Measurements from ENCODE around the gene DPP8.
A peak's percentile ranks its signal among the peaks of the same experiment; 100 is the strongest.
"Not testable (repeated sequence)": the region's sequence is repeated elsewhere in the genome, so short reads cannot be mapped to it uniquely, and the experiment has no call there.

DPP8 gene

DNA sequence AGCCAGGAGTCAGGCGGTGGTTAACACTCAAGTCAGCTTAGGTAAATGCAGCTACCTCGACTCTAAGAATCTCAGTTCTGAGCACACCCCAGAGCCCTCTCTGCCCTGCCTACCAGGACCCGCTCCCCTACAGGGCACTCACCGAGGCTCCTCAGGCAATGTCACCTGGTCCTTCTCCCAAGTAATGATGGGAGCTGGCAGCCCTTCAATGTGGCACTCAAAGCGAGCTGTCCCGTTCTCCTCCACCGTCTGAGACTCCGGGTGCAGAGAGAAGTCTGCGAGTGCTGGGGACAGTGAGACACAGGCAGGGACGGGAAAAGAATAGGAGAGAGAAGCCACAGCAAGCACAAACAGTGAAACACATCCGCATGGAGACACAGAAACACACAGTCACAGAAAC lies 107.5 kb downstream of the DPP8 start:
- peaks cover 21% of the 10 kb centered on the region for H3K27me3 Mint-ChIP-seq
- peaks cover 6% of the 10 kb centered on the region for H3K4me1 Mint-ChIP-seq
- DNase-seq: no peak
- no peak overlapping the region for H3K4me3 Mint-ChIP-seq
- H3K27ac Mint-ChIP-seq: peak overlapping the region; percentile 10
- no peaks in the 10 kb centered on the region for H3K36me3 Mint-ChIP-seq (ENCODE audit: low read depth)
- no peaks in the 10 kb centered on the region for H3K9me3 Mint-ChIP-seq
- no peak for ATAC-seq

DNA sequence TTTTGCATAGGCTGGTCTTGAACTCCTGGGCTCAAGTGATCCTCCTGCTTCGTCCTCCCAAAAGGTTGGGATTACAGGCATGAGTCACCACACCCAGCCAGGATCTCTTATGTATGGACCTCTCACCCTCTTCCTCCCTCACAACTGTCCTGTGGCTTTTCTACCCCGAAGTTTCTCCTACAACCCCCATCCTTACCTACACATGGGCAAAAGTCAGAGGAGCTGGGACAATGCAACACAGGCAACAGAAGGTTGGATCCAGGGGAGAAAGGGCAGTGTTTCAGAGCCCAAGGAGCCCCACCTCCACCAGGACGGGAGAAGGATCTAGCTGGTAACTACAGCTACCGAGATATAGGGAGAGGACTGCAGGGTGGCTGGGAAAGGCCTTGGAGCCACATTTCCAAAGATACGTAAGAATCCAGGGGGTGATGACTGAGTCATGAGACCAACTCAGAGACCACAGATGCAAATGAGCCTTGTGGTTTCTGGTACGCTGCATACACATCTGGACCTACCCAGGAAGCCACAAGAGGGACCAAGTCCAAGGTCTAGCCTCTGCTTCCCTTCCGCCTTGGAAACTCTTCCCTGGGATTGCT lies 108.4 kb downstream of the DPP8 start:
- Mint-ChIP-seq H3K4me1 (peaks cover 6% of the 10 kb centered on the region), H3K36me3 (ENCODE audit: low read depth) (no peaks in the 10 kb centered on the region), H3K9me3 (no peaks in the 10 kb centered on the region), H3K4me3 (no peak overlapping the region), H3K27ac (no peak overlapping the region), H3K27me3 (peaks cover 21% of the 10 kb centered on the region)
- ATAC-seq: peak; percentile 64
- no peak for DNase-seq

DNA sequence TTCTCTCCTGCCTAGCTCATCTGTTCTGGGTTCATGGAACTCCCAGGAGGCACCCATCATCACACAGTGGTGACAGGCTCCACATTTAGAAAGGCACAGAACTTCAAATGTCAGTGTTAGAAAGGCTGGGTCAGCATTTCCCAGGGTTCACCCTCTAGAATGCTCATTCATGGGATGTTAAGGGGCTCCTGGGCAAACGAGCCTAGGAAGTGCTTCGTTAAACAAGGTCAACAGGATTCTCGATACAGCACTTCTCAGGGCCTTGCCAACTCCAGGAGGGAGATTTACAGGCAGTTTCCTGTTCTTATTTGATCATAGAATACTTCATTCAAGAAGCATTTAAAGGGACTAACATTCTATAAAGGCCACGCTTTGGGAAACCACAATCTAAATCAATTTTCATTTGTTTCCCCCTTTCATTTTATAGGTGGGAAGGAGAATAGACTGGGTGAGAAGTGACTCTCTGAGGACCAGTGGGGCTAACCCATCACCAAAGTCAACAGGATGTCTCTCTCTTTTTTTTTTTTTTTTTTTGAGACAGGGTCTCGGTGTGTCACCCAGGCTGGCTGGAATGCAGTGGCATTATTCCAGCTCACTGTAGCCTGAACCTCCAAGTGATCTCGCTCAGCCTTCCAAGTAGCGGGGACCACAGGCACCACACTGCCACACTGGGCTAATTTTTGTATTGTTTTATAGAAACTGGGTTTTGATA lies 109.0 kb downstream of the DPP8 start:
- H3K36me3 Mint-ChIP-seq (ENCODE audit: low read depth): no peaks in the 10 kb centered on the region
- H3K27ac Mint-ChIP-seq: no peak overlapping the region
- peaks cover 6% of the 10 kb centered on the region for H3K4me1 Mint-ChIP-seq
- peaks cover 23% of the 10 kb centered on the region for H3K27me3 Mint-ChIP-seq
- DNase-seq (no peak), ATAC-seq (no peak)
- H3K4me3 Mint-ChIP-seq: no peak overlapping the region
- H3K9me3 Mint-ChIP-seq: no peaks in the 10 kb centered on the region

DNA sequence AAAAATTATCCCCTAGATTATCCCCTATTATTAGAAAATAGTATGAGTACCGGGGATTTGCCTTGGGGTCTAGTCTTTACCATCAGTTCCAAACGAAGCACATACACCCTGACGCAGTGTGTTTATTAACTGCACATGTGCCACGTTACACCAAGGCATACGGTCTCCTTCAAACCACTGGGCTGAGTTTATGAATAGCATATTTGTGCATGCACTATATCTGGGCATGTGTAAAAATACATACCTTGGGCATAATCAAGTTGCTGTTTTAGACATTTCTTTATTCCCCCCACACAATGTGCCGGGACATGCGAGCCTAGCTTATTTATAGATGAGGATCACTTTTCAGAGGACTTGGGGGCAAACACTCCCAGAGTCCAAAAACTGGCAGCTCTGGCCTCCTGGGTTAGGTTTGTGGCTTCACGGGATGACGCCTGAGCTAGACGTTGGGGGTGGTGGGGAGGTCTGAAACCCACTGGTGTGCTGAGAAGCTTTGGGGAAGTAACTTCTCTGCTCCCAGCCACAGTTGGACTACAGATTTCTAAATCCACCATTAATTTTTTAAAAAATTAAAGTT lies 111.0 kb downstream of the DPP8 start:
- H3K4me3 Mint-ChIP-seq: no peak overlapping the region
- ATAC-seq: no peak
- no peak overlapping the region for H3K27ac Mint-ChIP-seq
- H3K9me3 Mint-ChIP-seq: no peaks in the 10 kb centered on the region
- H3K4me1 Mint-ChIP-seq: peaks cover 6% of the 10 kb centered on the region
- H3K36me3 Mint-ChIP-seq (ENCODE audit: low read depth): no peaks in the 10 kb centered on the region
- H3K27me3 Mint-ChIP-seq: peaks cover 27% of the 10 kb centered on the region
- no peak for DNase-seq

DNA sequence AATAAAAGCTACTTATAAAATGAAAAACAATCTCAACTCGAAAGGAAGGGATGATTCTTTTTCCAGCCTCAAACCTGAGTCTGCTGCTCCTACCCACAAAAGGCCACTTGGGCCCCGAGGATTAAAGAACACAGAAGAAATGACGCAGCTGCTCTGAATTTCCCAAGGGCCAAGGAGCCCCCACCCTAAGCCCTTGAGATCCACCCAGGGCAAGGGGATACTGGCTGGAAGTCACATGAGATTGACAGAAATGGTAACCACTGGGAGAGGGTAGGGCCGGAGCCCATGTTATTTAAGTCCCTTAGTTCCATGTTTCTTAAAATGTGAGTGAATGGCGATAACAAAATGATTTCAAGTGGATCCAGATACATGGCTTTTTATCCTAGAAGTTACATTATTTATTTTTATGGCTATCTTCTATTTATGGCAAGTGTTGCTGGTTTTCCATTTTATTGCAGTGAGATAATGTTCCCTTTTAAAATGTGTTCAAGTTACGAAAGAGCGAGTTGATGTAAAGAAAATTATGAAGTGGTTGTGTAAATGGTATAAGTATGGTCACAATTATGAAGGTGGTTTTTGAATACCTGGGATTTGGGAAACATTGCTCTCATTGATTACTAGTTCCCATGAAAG lies 111.6 kb downstream of the DPP8 start:
- no peak overlapping the region for H3K27ac Mint-ChIP-seq

DNA sequence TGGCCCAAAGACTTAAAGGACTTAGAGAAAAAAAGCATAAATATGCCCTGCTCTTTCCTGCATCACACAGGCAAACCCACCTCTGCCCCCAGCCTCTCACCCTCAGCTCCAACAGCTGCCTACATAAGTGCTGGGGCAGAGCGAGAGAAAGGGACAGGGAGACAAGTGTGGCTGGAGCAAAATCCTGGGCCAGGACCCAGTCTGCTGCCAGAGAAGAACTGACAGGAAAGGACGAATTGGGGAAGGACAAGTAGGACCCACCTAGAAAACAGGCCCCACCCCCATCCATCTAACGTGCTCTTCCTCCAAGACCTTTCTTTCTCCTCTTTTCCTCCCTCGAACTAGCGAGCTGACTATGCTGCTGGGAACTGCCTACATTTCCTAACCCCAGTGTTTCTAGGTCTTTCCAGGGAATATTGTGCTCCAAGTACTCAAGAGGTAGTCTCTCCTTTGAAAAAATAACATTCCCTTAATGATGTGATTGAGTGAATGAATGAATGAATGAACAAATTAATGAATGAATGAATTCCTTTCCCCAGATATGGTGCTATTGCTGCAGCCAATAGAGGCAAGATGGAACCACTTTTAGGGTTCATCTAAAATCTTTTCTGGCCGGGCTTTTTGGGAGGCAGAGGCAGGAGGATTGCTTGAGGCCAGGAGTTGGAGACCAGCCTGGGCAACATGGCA lies 113.2 kb downstream of the DPP8 start:
- Mint-ChIP-seq H3K27ac (no peak overlapping the region), H3K4me3 (no peak overlapping the region), H3K9me3 (no peaks in the 10 kb centered on the region), H3K4me1 (peaks cover 4% of the 10 kb centered on the region), H3K36me3 (ENCODE audit: low read depth) (no peaks in the 10 kb centered on the region), H3K27me3 (peaks cover 32% of the 10 kb centered on the region)
- ATAC-seq (no peak), DNase-seq (no peak)

More for the DNA sequence above, 111.6 kb downstream of the DPP8 start:
- H3K4me1 Mint-ChIP-seq: peaks cover 6% of the 10 kb centered on the region
- H3K9me3 Mint-ChIP-seq: no peaks in the 10 kb centered on the region
- DNase-seq: no peak
- no peak overlapping the region for H3K4me3 Mint-ChIP-seq
- H3K36me3 Mint-ChIP-seq (ENCODE audit: low read depth): no peaks in the 10 kb centered on the region
- ATAC-seq: no peak
- peaks cover 30% of the 10 kb centered on the region for H3K27me3 Mint-ChIP-seq

DNA sequence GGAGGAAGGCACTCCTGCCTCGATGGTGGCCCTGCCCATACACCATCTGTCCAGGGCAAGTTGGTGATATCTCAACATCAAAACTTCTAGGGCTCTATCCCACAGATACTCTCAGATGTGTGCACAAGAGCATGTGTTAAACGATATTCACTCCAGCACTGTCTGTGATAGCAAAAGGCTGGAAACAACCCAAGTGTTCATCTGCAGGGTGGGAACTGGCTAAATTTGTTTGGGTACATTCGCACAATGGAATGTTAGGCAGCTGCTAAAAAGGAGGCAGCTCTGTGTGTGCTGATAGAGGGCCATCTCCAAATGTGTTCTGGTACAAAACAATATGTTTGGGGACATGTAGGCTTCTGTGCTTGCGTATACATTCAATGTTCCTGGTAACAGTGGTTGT lies 114.5 kb downstream of the DPP8 start:
- no peaks in the 10 kb centered on the region for H3K9me3 Mint-ChIP-seq
- no peak overlapping the region for H3K4me3 Mint-ChIP-seq
- H3K27me3 Mint-ChIP-seq: peaks cover 39% of the 10 kb centered on the region

DNA sequence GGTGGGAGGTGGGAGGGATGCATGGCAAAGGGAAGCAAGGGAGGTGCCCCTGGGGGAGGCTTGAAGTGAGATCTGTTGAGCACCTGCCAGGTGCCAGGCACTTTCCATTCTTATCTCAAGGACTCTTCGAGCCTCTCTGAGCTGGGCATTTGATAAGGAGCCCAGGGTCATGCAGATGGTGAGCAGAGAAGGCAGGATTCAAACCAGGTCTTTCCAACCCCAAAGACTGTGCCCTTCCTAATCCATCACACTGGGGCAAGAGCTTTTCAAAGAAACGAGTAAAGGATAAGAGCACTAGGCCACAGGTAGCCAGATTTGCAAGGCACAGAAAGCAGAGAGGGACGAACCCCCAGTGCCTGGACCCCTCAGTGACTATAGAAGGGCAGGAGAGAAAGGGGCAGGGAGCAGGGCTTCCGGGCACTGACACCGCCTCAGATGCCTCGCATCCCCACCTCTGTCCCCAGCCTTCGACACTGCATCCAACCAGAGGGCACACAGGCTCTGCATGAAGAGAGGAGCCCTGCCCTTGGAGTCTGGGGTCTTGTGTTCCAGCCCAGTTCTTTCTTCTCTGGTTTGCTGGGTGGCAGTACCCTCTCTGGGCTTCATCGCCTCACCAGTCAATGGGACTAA lies 115.8 kb downstream of the DPP8 start:
- Mint-ChIP-seq H3K4me1 (no peaks in the 10 kb centered on the region), H3K4me3 (no peak overlapping the region), H3K9me3 (no peaks in the 10 kb centered on the region), H3K27me3 (peaks cover 48% of the 10 kb centered on the region), H3K36me3 (ENCODE audit: low read depth) (no peaks in the 10 kb centered on the region), H3K27ac (no peak overlapping the region)
- DNase-seq (no peak), ATAC-seq (no peak)

More for the DNA sequence above, 114.5 kb downstream of the DPP8 start:
- ATAC-seq (no peak), DNase-seq (no peak)
- Mint-ChIP-seq H3K36me3 (ENCODE audit: low read depth) (no peaks in the 10 kb centered on the region), H3K4me1 (no peaks in the 10 kb centered on the region), H3K27ac (no peak overlapping the region)

DNA sequence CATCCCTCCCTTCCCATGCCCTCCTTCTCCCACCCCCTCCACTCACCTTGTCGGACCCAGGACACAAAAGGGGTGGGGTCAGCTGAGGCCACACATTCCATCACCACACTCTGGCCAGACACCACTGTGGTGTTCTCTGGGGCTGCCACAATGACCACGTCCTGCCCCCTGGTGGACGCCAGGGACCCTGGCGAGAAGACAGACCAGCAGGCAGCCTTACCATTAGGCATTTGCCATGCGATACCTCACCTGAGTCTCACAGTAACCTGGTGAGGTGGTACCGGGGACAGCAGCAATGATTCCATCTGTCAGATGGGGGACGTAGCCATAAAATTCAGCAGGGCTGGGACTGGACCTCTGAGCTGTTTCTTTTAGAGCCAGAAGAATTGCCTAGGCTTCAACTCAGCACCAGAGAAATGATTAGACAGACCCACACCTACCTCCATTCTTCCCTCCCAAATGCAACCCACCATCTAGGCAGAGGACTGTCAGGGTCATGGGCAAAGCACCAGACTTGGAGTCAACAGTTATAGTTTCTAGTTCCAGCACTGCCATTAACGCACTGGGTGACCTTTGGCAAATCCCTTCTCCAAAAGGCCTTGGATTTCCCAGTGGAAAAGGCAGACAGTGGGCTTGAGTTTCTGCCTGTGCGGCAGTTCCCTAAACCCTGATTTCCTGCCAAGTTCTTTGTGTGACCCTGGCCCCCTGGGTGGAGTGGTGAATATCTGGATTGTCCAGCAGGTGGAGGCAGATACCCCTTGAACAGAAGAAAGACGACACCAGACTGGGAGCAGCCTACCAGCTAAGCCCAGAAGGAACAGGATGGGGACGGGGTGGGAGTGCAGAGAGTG lies 116.5 kb downstream of the DPP8 start:
- DNase-seq: peak; percentile 64
- Mint-ChIP-seq H3K27me3 (peaks cover 53% of the 10 kb centered on the region), H3K4me1 (peaks cover 5% of the 10 kb centered on the region), H3K9me3 (no peaks in the 10 kb centered on the region), H3K27ac (no peak overlapping the region), H3K4me3 (no peak overlapping the region), H3K36me3 (ENCODE audit: low read depth) (no peaks in the 10 kb centered on the region)
- peak; percentile 74 for ATAC-seq

DNA sequence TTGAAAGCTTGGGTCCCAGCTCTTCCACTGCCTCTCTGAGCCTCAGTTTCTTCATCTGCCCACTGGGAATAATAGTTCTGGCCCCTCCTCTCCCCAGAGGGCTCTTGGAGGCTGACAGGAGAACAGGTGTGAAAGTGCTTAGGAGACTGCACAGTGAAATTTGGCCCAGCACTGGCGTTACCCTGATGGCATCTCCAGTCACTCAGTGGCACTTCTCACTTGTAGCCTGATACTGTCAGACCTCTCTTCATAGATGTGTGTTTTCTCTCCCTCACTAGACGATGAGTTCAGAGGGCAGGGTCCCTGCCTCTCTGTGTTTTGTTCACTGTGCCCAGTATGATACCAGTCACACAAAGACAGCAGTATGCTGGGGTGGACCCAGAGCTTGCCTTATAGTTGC lies 117.5 kb downstream of the DPP8 start:
- no peaks in the 10 kb centered on the region for H3K9me3 Mint-ChIP-seq
- DNase-seq: no peak

DNA sequence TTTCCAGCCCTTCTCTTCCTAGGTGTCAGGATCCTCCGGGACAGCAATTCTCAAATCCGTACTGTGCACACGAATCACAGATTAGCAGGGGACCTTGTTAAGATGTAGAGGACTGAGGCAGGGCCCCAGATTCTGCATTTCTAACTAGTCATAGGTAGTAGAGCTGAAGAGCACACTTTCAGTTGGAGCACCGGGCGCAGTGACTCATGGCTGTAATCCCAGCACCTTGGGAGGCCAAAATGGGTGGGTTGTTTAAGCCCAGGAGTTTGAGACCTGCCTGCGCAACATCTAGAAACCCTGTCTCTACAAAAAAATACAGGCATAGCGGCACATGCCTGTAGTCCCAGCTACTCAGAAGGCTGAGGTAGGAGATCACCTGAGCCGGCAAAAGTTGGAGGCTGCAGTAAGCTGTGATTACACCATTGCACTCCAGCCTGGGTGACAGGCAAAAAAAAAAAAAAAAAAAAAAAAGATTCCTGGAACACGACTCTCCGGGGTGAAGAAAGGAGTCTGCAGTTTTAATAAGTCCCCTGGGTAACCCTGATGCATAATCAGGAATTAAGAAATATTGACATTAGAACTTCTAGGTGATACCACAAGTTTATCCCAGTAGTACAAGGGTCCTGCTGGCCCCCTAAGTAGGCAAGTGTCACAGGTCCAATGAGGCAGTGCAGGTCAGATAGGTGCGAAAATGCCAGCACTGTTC lies 118.3 kb downstream of the DPP8 start:
- Mint-ChIP-seq H3K4me3 (no peak overlapping the region), H3K36me3 (ENCODE audit: low read depth) (no peaks in the 10 kb centered on the region), H3K9me3 (no peaks in the 10 kb centered on the region), H3K27me3 (peaks cover 67% of the 10 kb centered on the region), H3K4me1 (peaks cover 5% of the 10 kb centered on the region), H3K27ac (no peak overlapping the region)
- DNase-seq (no peak), ATAC-seq (no peak)

More for the DNA sequence above, 117.5 kb downstream of the DPP8 start:
- Mint-ChIP-seq H3K27me3 (peaks cover 59% of the 10 kb centered on the region), H3K27ac (no peak overlapping the region), H3K36me3 (ENCODE audit: low read depth) (no peaks in the 10 kb centered on the region), H3K4me3 (no peak overlapping the region), H3K4me1 (peaks cover 5% of the 10 kb centered on the region)
- ATAC-seq: no peak

DNA sequence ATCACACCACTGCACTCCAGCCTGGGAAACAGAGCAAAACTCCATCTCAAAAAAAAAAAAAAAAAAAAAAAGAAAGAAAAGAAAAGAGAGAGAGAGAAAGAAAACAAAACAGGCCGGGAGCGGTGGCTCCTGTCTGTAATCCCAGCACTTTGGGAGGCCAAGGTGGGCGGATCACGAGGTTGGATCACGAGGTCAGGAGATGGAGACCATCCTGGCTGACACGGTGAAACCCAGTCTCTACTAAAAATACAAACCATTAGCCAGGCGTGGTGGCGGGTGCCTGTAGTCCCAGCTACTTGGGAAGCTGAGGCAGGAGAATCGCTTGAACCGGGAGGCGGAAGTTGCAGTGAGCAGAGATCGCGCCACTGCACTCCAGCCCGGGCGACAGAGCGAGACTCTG lies 119.0 kb downstream of the DPP8 start:
- H3K36me3 Mint-ChIP-seq (ENCODE audit: low read depth); DNase-seq; ATAC-seq; H3K27ac Mint-ChIP-seq; H3K9me3 Mint-ChIP-seq; H3K4me1 Mint-ChIP-seq; H3K4me3 Mint-ChIP-seq: not testable (repeated sequence)
- H3K27me3 Mint-ChIP-seq: peaks cover 71% of the 10 kb centered on the region

DNA sequence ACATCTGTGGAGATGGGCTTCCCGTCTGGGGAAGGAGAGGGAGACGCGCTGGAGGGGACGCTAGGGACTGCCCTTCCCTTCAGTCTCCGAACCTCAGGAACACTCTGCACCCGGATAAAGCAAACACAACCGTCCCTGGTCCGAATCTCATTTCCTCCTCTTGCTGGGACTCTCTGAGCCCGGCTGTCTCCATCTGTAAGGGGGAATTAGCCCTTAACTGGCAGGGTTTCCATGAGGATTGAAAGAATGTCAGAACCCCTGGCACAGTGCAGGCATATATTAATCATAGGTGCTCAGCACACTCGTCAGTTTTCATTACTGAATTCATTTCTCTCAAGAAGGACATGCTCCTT lies 120.5 kb downstream of the DPP8 start:
- peaks cover 5% of the 10 kb centered on the region for H3K4me1 Mint-ChIP-seq
- DNase-seq (no peak), ATAC-seq (no peak)
- H3K36me3 Mint-ChIP-seq (ENCODE audit: low read depth): no peaks in the 10 kb centered on the region
- H3K27ac Mint-ChIP-seq: no peak overlapping the region
- no peak overlapping the region for H3K4me3 Mint-ChIP-seq
- peaks cover 69% of the 10 kb centered on the region for H3K27me3 Mint-ChIP-seq
- H3K9me3 Mint-ChIP-seq: no peaks in the 10 kb centered on the region

Data from activated naive CD8-positive, alpha-beta T cell treated with anti-CD3 and anti-CD28 coated beads, Interleukin-2, amount 50 U/mL, for 24 hours (primary cell).